Measurements from ENCODE around the gene TAF10.

Gene TAF10

GRCh38 chr11:6633422-6634408, 21.7 kb upstream of the TAF10 start:
- no peak for TF ChIP-seq CTCF (conservative IDR thresholded peaks at IDR 0.05)
- H3K27ac ChIP-seq = no peak overlapping the region

- no peak for TF ChIP-seq CTCF (conservative IDR thresholded peaks at IDR 0.05)
- no peak overlapping the region for H3K27ac ChIP-seq
Observed at GRCh38 chr11:6632116-6633073, 20.4 kb upstream of the TAF10 start.

GRCh38 chr11:6631361-6631890, 19.4 kb upstream of the TAF10 start:
- no peak overlapping the region for H3K27ac ChIP-seq
- no peak for TF ChIP-seq CTCF (conservative IDR thresholded peaks at IDR 0.05)

GRCh38 chr11:6630632-6631291, 18.7 kb upstream of the TAF10 start:
- peak overlapping the region; percentile 19; the same call in 1 of the 2 replicates for H3K27ac ChIP-seq
- TF ChIP-seq CTCF (conservative IDR thresholded peaks at IDR 0.05) = no peak

GRCh38 chr11:6629892-6630631, 18.0 kb upstream of the TAF10 start:
- TF ChIP-seq CTCF (conservative IDR thresholded peaks at IDR 0.05) = no peak

GRCh38 chr11:6629573-6629891, 17.5 kb upstream of the TAF10 start:
- no peak for TF ChIP-seq CTCF (conservative IDR thresholded peaks at IDR 0.05)
- no peak overlapping the region for H3K27ac ChIP-seq

More at GRCh38 chr11:6629892-6630631, 18.0 kb upstream of the TAF10 start:
- peak overlapping the region; percentile 19; the same call in 1 of the 2 replicates for H3K27ac ChIP-seq
